ENCODE results near the gene ACRBP. TPM values are rescaled to one million over a fixed set of nuclear protein-coding genes. Genes with fewer than 3 reads are reported as not detected.

Gene ACRBP
- total RNA-seq, 1 experiment from 2014 or later, result 1.3 TPM

GRCh38 chr12:6684609-6685008, 37.4 kb upstream of the ACRBP start:
- Histone ChIP-seq H3K79me1 (ENCODE audit: insufficient read depth, low read depth, low read length, poor library complexity, severe bottlenecking) (peaks cover 10% of the 10 kb centered on the region), H2BK12ac (ENCODE audit: insufficient read length, low read depth, low read length) (no peak overlapping the region), H3K4ac (ENCODE audit: low read depth, low read length) (no peak overlapping the region), H3K23me2 (ENCODE audit: insufficient read length, low read depth, low read length, poor library complexity, severe bottlenecking) (peaks cover 8% of the 10 kb centered on the region), H3K56ac (ENCODE audit: insufficient read length, low read depth, low read length) (no peak overlapping the region), H3K14ac (ENCODE audit: insufficient read depth, low read length) (no peak overlapping the region), H4K20me1 (ENCODE audit: control insufficient read depth, insufficient read depth, insufficient read length) (no peaks in the 10 kb centered on the region), H4K5ac (ENCODE audit: insufficient read length, low read depth, low read length) (no peak overlapping the region), H2AK5ac (ENCODE audit: insufficient read length, low read length) (no peak overlapping the region), H3K79me2 (ENCODE audit: insufficient read depth, low read length) (peaks cover 27% of the 10 kb centered on the region; the same call in 1 of the 2 replicates), H3K4me2 (ENCODE audit: insufficient read depth, insufficient read length, low read length) (no peak overlapping the region), H3K27ac (ENCODE audit: insufficient read length, low read depth, low read length) (no peak overlapping the region), H2BK15ac (ENCODE audit: low read depth, low read length) (no peak overlapping the region), H2AFZ (ENCODE audit: low read length) (no peak overlapping the region), H4K91ac (ENCODE audit: insufficient read length, low read depth, low read length) (no peak overlapping the region), H3K27me3 (ENCODE audit: insufficient read depth, low read length) (no peaks in the 10 kb centered on the region), H3K4me1 (ENCODE audit: insufficient read depth, low read length) (no peaks in the 10 kb centered on the region), H2BK5ac (ENCODE audit: insufficient read length, low read length) (no peak overlapping the region), H3K18ac (ENCODE audit: insufficient read length, low read depth, low read length) (no peak overlapping the region), H4K8ac (replicated peaks; ENCODE audit: insufficient read length, low read depth, low read length) (no peak overlapping the region), H3K23ac (ENCODE audit: insufficient read length, low read depth, low read length) (no peak overlapping the region), H2BK20ac (ENCODE audit: low read depth, low read length, poor library complexity, severe bottlenecking) (no peak overlapping the region), H3K9ac (ENCODE audit: extremely low read depth, insufficient read length, low read length) (no peak overlapping the region), H2BK120ac (ENCODE audit: low read depth, low read length, poor library complexity, severe bottlenecking) (no peak overlapping the region), H3K9me3 (ENCODE audit: control insufficient read depth, low read depth, low read length) (no peaks in the 10 kb centered on the region), H3T11ph (ENCODE audit: low read length) (no peak overlapping the region)
- no peak overlapping the region for H3K4me3 Mint-ChIP-seq
- no peak for DNase-seq
- peaks cover 5 to 34% (median 23%) of the 10 kb centered on the region in 3 experiments; a peak in 5 of 7 replicates for H3K36me3 Mint-ChIP-seq (ENCODE audit: insufficient read depth in 1 of 3, low read depth in 3 of 3)
- peak overlapping the region in 1 of 3 experiments; percentile 33; a peak in 1 of 7 replicates for H3K27ac Mint-ChIP-seq
- peaks cover 14 to 21% of the 10 kb centered on the region in 2 experiments for H3K4me1 Mint-ChIP-seq
- peak; percentile 84 for TF ChIP-seq CTCF (conservative IDR thresholded peaks at IDR 0.05)
- H3K27me3 Mint-ChIP-seq (ENCODE audit: low read depth), result no peaks in the 10 kb centered on the region
- WGBS (ENCODE audit: extremely low coverage, insufficient read length, low lambda C conversion rate), result no CpG with 5 or more reads among the region's 6 CpGs
- no peaks in the 10 kb centered on the region for H3K9me3 Mint-ChIP-seq
